HG03571 (cell line): ENCODE measurements around the gene AP1B1.
A peak's percentile ranks its signal among the peaks of the same experiment; 100 is the strongest.
"Not testable (repeated sequence)": the region's sequence is repeated elsewhere in the genome, so short reads cannot be mapped to it uniquely, and the experiment has no call there.

ENCODE experiments used
- ATAC-seq: cut with Tn5 transposase; IDR thresholded peaks from one replicate; pipeline ENCODE4 v1.9.1; 2021; ENCODE audit not compliant: unreplicated experiment

AP1B1 gene

GRCh38 chr22:29387921-29388758 is at the start of gene AP1B1:
AP1B1 (minus strand) TSS chr22:29388570; CDS start chr22:29367243, 21,327 bp downstream.
- ATAC-seq: peak; percentile 82

- no peak for ATAC-seq
These were observed 47.1 kb upstream of the AP1B1 start for GRCh38 chr22:29435236-29436136.

GRCh38 chr22:29434288-29434687 is 45.9 kb upstream of the AP1B1 start:
- no peak for ATAC-seq

GRCh38 chr22:29433856-29434255 is 45.5 kb upstream of the AP1B1 start:
- no peak for ATAC-seq

- ATAC-seq: no peak
These were observed 43.6 kb upstream of the AP1B1 start for GRCh38 chr22:29431986-29432385.

- ATAC-seq: no peak
These were observed 38.9 kb upstream of the AP1B1 start for GRCh38 chr22:29427176-29427760.

GRCh38 chr22:29426476-29426875 is 38.1 kb upstream of the AP1B1 start:
- no peak for ATAC-seq

- not testable (repeated sequence) for ATAC-seq
These were observed 30.3 kb upstream of the AP1B1 start for GRCh38 chr22:29418704-29419103.

GRCh38 chr22:29414951-29415591 is 26.7 kb upstream of the AP1B1 start:
- ATAC-seq: not testable (repeated sequence)

GRCh38 chr22:29412772-29413171 is 24.4 kb upstream of the AP1B1 start:
- ATAC-seq: not testable (repeated sequence)

- not testable (repeated sequence) for ATAC-seq
These were observed 23.3 kb upstream of the AP1B1 start for GRCh38 chr22:29411569-29412211.

GRCh38 chr22:29408940-29409339 is 20.6 kb upstream of the AP1B1 start:
- ATAC-seq: no peak

GRCh38 chr22:29401538-29401937 is 13.2 kb upstream of the AP1B1 start:
- ATAC-seq: not testable (repeated sequence)

GRCh38 chr22:29400576-29400975 is 12.2 kb upstream of the AP1B1 start:
- no peak for ATAC-seq

GRCh38 chr22:29397791-29398190 is 9.4 kb upstream of the AP1B1 start:
- ATAC-seq: no peak

- ATAC-seq: no peak
These were observed 7.8 kb upstream of the AP1B1 start for GRCh38 chr22:29396126-29396525.

GRCh38 chr22:29394931-29395581 is 6.7 kb upstream of the AP1B1 start:
- ATAC-seq: no peak

GRCh38 chr22:29393019-29393608 is 4.7 kb upstream of the AP1B1 start:
- no peak for ATAC-seq

GRCh38 chr22:29391546-29391945 is 3.2 kb upstream of the AP1B1 start:
- ATAC-seq: no peak

GRCh38 chr22:29390270-29390669 is 1.9 kb upstream of the AP1B1 start:
- ATAC-seq: no peak
